A549 (cell line): ENCODE data around the gene LPIN3. TPM values are rescaled to one million over a fixed set of nuclear protein-coding genes. Genes with fewer than 3 reads are reported as not detected.

ENCODE experiments used
- ATAC-seq, 2 experiments: fragments of 200-7000 bp in 1 of 2; fragments of >200 bp in 1 of 2; cut with Nextera tagmentation in 1 of 2; cut with Tn5 transposase in 1 of 2; 3 replicates each; pipeline versions ENCODE4 v1.8.0 to v1.9.1; 2018 to 2020; ENCODE audit warnings: mild to moderate bottlenecking in 1 of 2, moderate library complexity in 1 of 2
- CTCF ChIA-PET: fragments of 300-600 bp; sonication (Branson Sonifier 250); formaldehyde crosslinking; extraction: SDS; loops from one replicate; lab custom pipeline; 2021; ENCODE audit warnings: antibody characterized with exemption, inconsistent platforms; lab: Yijun Ruan, JAX
- POLR2A ChIA-PET: fragments of 350-600 bp; formaldehyde crosslinking; extraction: SDS; loops from one replicate; lab custom pipeline; 2021; ENCODE audit warnings: antibody characterized with exemption, inconsistent platforms; lab: Yijun Ruan, JAX
- DNase-seq, 2 experiments: peaks; one replicate each; pipeline versions ENCODE4 v3.0.0 to v3.0.0-alpha.2; 2011 to 2016; ENCODE audit warnings: low read depth in 1 of 2, low spot score in 1 of 2
- FAIRE-seq: peaks from 2 replicates; lab custom pipeline; 2011; peaks lifted over from hg19 to GRCh38; lab: Jason Lieb, UNC
- H3K27ac ChIP-seq, 2 experiments: fragments of >200 bp; sonication (Bioruptor Twin); formaldehyde crosslinking; 3 replicates each; pipeline ENCODE4 v1.5.1; 2016 to 2017
- H3K4me1 ChIP-seq: fragments of >200 bp; sonication (Bioruptor Twin); formaldehyde crosslinking; 3 replicates; pipeline ENCODE4 v1.6.1; 2016
- H3K4me2 ChIP-seq: fragments of >200 bp; sonication (Bioruptor Twin); formaldehyde crosslinking; 3 replicates; pipeline ENCODE4 v1.6.1; 2016
- H3K4me3 ChIP-seq: fragments of >200 bp; sonication (Bioruptor Twin); formaldehyde crosslinking; 3 replicates; pipeline ENCODE4 v1.5.1; 2016
- H3K9me3 ChIP-seq: fragments of >200 bp; sonication (Bioruptor Twin); formaldehyde crosslinking; 3 replicates; pipeline ENCODE4 v1.6.1; 2016
- BCL3 ChIP-seq: fragments of >200 bp; sonication (Bioruptor Twin); formaldehyde crosslinking; IDR thresholded peaks from 3 replicates; pipeline ENCODE4 v1.6.1; 2016
- CHD4 ChIP-seq: fragments of 200-600 bp; sonication (generic); IDR thresholded peaks from 2 replicates; pipeline ENCODE4 v1.6.1; 2016; ENCODE audit warnings: antibody characterized with exemption, mild to moderate bottlenecking, borderline replicate concordance
- EP300 ChIP-seq, 2 experiments: fragments of >200 bp; sonication (Bioruptor Twin); formaldehyde crosslinking; IDR thresholded peaks; 2 replicates in 1 of 2; 3 replicates in 1 of 2; pipeline ENCODE4 v1.6.1; 2016 to 2017
- FOSB ChIP-seq: fragments of 250-450 bp; sonication (Bioruptor Pico); IDR thresholded peaks from 2 replicates; pipeline ENCODE4 v1.5.0; 2020; ENCODE audit warnings: mild to moderate bottlenecking, moderate library complexity
- FOSL2 ChIP-seq, 2 experiments: fragments of 450-650 bp in 1 of 2; fragments of >200 bp in 1 of 2; sonication (Bioruptor Twin) in 1 of 2; formaldehyde crosslinking; IDR thresholded peaks; 2 replicates each; pipeline versions ENCODE4 v1.5.0 to v1.6.1; 2016 to 2020; ENCODE audit warnings: mild to moderate bottlenecking in 1 of 2, moderate library complexity in 1 of 2
- FOXS1 ChIP-seq: fragments of 250-450 bp; sonication (Bioruptor Pico); IDR thresholded peaks from 2 replicates; pipeline ENCODE4 v1.5.0; 2020; ENCODE audit warnings: mild to moderate bottlenecking, moderate library complexity
- GATA3 ChIP-seq: IDR thresholded peaks from 2 replicates; pipeline ENCODE4 v1.6.1; 2012; ENCODE audit warnings: borderline replicate concordance
- HDAC2 ChIP-seq: fragments of 200-600 bp; sonication (generic); IDR thresholded peaks from 2 replicates; pipeline ENCODE4 v1.6.1; 2016
- HES2 ChIP-seq: fragments of >200 bp; sonication (Bioruptor Twin); formaldehyde crosslinking; IDR thresholded peaks from 2 replicates; pipeline ENCODE4 v1.6.1; 2016
- KDM5A ChIP-seq: fragments of 200-600 bp; sonication (generic); IDR thresholded peaks from 2 replicates; pipeline ENCODE4 v1.6.1; 2016; ENCODE audit warnings: antibody characterized with exemption, mild to moderate bottlenecking
- MAZ ChIP-seq: fragments of 150-350 bp; IDR thresholded peaks from 2 replicates; pipeline ENCODE4 v1.6.1; 2014; ENCODE audit warnings: antibody characterized with exemption, low read depth, low read length, borderline replicate concordance
- MYC ChIP-seq: IDR thresholded peaks from 2 replicates; pipeline ENCODE4 v1.6.1; 2012; ENCODE audit warnings: mild to moderate bottlenecking, inconsistent platforms, low read length, improper control_type of control experiment, borderline replicate concordance
- PHF8 ChIP-seq: fragments of 200-600 bp; sonication (generic); IDR thresholded peaks from 2 replicates; pipeline ENCODE4 v1.6.1; 2016; ENCODE audit warnings: low read depth, mild to moderate bottlenecking, antibody characterized with exemption, moderate library complexity, borderline replicate concordance
- RAD21 ChIP-seq, 2 experiments: fragments of >200 bp in 1 of 2; sonication (Bioruptor Twin) in 1 of 2; formaldehyde crosslinking in 1 of 2; IDR thresholded peaks in 1 of 2; conservative IDR thresholded peaks in 1 of 2; 2 replicates in 1 of 2; 3 replicates in 1 of 2; pipeline ENCODE4 v1.6.1; 2012 to 2018; ENCODE audit warnings: inconsistent platforms in 1 of 2
- RFX5 ChIP-seq: fragments of 450-650 bp; IDR thresholded peaks from 2 replicates; pipeline ENCODE4 v1.7.1; 2014; ENCODE audit warnings: antibody characterized with exemption, mild to moderate bottlenecking, moderate library complexity
- TFCP2L1 ChIP-seq: fragments of 250-450 bp; sonication (Bioruptor Pico); IDR thresholded peaks from 2 replicates; pipeline ENCODE4 v1.5.0; 2021; ENCODE audit warnings: mild to moderate bottlenecking
- USF2 ChIP-seq: fragments of 450-650 bp; IDR thresholded peaks from 2 replicates; pipeline ENCODE4 v1.6.1; 2014; ENCODE audit warnings: antibody characterized with exemption
- ZC3H11A ChIP-seq: fragments of 450-650 bp; IDR thresholded peaks from 2 replicates; pipeline ENCODE4 v1.6.1; 2014; ENCODE audit warnings: antibody characterized with exemption, mild to moderate bottlenecking
- ZFP36 ChIP-seq: fragments of 450-650 bp; IDR thresholded peaks from 2 replicates; pipeline ENCODE4 v1.6.1; 2014; ENCODE audit warnings: borderline replicate concordance; ENCODE audit not compliant: partially characterized antibody
- ZNF302 ChIP-seq: fragments of 250-450 bp; sonication (Bioruptor Pico); IDR thresholded peaks from 2 replicates; pipeline ENCODE4 v1.9.0; 2021; ENCODE audit warnings: inconsistent platforms, mild to moderate bottlenecking, moderate library complexity
- ZSCAN20 ChIP-seq: fragments of 250-450 bp; sonication (Bioruptor Pico); IDR thresholded peaks from 2 replicates; pipeline ENCODE4 v1.8.0; 2022; ENCODE audit warnings: mild to moderate bottlenecking, moderate library complexity
- WGBS: methylation state at CpG from one replicate; pipeline ENCODE4 v1.1.6; 2017; ENCODE audit errors: missing lambda C conversion rate; 5-methylcytosine and 5-hydroxymethylcytosine counted together
- polyA plus RNA-seq, 4 experiments: library from polyadenylated mRNA; depleted of rRNA in 3 of 4; stranded (reverse); fragments of >200 nt; fragmentation: RNase III in 1 of 4; extraction: RNeasy Plus Mini Kit Qiagen cat#74134 plus additional on column Dnase treatment in 1 of 4; gene quantifications; 2 replicates in 3 of 4; 3 replicates in 1 of 4; pipeline ENCODE4 v1.2.3, GENCODE V29; 2011 to 2017
- TF ChIP-seq, protein P1 (sequence below): IDR thresholded peaks from 2 replicates; pipeline ENCODE4 v1.6.1; 2012; ENCODE audit warnings: low read depth, borderline replicate concordance
- TF ChIP-seq, protein P2 (sequence below): IDR thresholded peaks from 2 replicates; pipeline ENCODE4 v1.6.1; 2012
- TF ChIP-seq, protein P3 (sequence below): IDR thresholded peaks from 2 replicates; pipeline ENCODE4 v1.6.1; 2012
- TF ChIP-seq, protein P4 (sequence below): fragments of 200-600 bp; sonication (generic); IDR thresholded peaks from 2 replicates; pipeline ENCODE4 v1.6.1; 2016; ENCODE audit warnings: antibody characterized with exemption, mild to moderate bottlenecking, moderate library complexity

The LPIN3 gene
- polyA plus RNA-seq, 2 of the 4 experiments (the other 2 are of a cell fraction) = 6.3 to 14.4 TPM

- no peak overlapping the region for H3K4me3 ChIP-seq
- no peak overlapping the region for H3K4me2 ChIP-seq
- no peaks in the 10 kb centered on the region for H3K9me3 ChIP-seq
- WGBS = 70% methylated on average over 9 of the region's 9 CpGs
- no peak for DNase-seq
- TF ChIP-seq HDAC2 (no peak), ZFP36 (no peak), EP300 (IDR thresholded peaks at IDR 0.05) (no peak), FOSB (CRISPR knock-in tag) (no peak), RFX5 (no peak), GATA3 (no peak), TFCP2L1 (CRISPR knock-in tag) (no peak), PHF8 (no peak), FOSL2 (IDR thresholded peaks at IDR 0.05) (no peak), FOSL2 (CRISPR knock-in tag; IDR thresholded peaks at IDR 0.05) (no peak)
- TF ChIP-seq, protein P1, sequence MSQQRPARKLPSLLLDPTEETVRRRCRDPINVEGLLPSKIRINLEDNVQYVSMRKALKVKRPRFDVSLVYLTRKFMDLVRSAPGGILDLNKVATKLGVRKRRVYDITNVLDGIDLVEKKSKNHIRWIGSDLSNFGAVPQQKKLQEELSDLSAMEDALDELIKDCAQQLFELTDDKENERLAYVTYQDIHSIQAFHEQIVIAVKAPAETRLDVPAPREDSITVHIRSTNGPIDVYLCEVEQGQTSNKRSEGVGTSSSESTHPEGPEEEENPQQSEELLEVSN = no peak
- CTCF ChIA-PET = interaction anchor here (1.0 to 1.9 kb wide), 3 partner anchors 11 to 38 kb away, joined by 3 to 6 read pairs (median 3); no protein-coding TSS in a partner anchor
- no peaks in the 10 kb centered on the region for H3K4me1 ChIP-seq
- no peak for FAIRE-seq
- H3K27ac ChIP-seq = no peak overlapping the region
- POLR2A ChIA-PET = no interaction called here
- ATAC-seq = no peak
Measured at GRCh38 chr20:41394931-41395666, 54.5 kb downstream of the LPIN3 start.

DNA sequence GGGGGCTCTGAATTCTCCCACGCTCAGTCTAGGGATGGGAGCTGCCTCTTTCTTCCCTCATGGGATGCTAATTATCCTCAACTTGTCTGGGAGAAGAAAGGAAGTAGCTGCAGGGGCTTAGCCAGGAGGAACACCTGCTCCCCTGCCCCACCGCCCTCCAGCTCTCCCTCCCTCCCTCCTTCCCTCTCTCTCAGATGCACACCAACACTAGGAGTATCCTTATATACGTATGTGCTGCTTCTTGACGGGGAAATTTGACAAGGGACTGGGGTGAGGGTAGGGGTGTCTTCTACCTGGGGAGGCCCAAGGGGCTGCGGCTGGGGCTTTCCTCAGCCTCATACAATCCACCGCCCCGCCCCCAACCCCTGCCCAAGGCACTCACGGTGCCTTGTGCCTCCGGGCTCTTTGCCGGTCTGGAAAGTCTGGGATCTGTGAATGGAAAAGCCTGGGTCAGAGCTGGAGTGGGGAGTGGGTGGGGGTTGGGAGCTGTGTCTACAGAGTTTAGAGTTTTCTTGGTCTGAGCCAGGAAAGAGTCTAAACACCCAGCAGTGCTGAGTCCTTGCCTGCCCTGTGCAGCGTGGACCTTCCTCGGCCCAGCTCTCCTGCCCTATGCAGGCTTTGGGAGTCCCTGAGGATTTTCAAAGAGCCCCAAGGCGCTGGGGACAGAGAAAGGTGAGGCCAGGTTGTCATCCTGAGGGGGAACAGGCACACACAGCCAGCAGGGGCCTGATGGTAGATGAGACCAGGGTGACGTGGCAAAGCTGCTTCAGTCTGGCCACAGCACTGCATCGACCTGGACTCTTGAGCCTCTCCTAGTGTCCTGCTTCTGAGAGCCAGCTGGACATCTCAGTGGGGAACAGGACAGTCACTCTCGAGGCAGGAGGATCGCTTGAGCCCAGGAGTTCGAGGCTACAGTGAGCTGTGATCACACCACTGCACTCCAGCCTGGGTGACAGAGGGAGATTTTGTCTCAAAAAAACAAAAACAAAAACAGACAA is 55.3 kb downstream of the LPIN3 start:
- no peak overlapping the region for H3K4me2 ChIP-seq
- FAIRE-seq = no peak
- peak; percentile 4 to 39; a peak in 3 of 6 replicates for ATAC-seq

More for the DNA sequence above, 55.3 kb downstream of the LPIN3 start:
- Histone ChIP-seq H3K9me3 (no peaks in the 10 kb centered on the region), H3K4me1 (no peaks in the 10 kb centered on the region), H3K4me3 (no peak overlapping the region), H3K27ac (no peak overlapping the region)
- 69% methylated on average over 10 of the region's 18 CpGs for WGBS
- TF ChIP-seq MAZ = no peak
- TF ChIP-seq FOXS1 (CRISPR knock-in tag) = no peak
- TF ChIP-seq ZSCAN20 (CRISPR knock-in tag) = no peak
- TF ChIP-seq MYC = no peak
- TF ChIP-seq HES2 = no peak
- no peak for TF ChIP-seq RAD21 (conservative IDR thresholded peaks at IDR 0.05 in 1 of 2, IDR thresholded peaks at IDR 0.05 in 1 of 2)
- TF ChIP-seq CHD4 = no peak
- no peak for TF ChIP-seq EP300 (IDR thresholded peaks at IDR 0.05)
- TF ChIP-seq, protein P2, sequence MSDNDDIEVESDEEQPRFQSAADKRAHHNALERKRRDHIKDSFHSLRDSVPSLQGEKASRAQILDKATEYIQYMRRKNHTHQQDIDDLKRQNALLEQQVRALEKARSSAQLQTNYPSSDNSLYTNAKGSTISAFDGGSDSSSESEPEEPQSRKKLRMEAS = no peak
- TF ChIP-seq ZC3H11A = no peak
- TF ChIP-seq BCL3 = no peak
- TF ChIP-seq, protein P3, sequence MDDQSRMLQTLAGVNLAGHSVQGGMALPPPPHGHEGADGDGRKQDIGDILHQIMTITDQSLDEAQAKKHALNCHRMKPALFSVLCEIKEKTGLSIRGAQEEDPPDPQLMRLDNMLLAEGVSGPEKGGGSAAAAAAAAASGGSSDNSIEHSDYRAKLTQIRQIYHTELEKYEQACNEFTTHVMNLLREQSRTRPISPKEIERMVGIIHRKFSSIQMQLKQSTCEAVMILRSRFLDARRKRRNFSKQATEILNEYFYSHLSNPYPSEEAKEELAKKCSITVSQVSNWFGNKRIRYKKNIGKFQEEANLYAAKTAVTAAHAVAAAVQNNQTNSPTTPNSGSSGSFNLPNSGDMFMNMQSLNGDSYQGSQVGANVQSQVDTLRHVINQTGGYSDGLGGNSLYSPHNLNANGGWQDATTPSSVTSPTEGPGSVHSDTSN = no peak
- no peak for TF ChIP-seq USF2
- TF ChIP-seq ZNF302 (CRISPR knock-in tag) = no peak
- no peak for TF ChIP-seq KDM5A
- TF ChIP-seq TFCP2L1 (CRISPR knock-in tag) = no peak
- TF ChIP-seq FOSL2 (IDR thresholded peaks at IDR 0.05) = no peak
- TF ChIP-seq FOSL2 (CRISPR knock-in tag; IDR thresholded peaks at IDR 0.05) = no peak
- TF ChIP-seq RFX5 = no peak
- TF ChIP-seq, protein P4, sequence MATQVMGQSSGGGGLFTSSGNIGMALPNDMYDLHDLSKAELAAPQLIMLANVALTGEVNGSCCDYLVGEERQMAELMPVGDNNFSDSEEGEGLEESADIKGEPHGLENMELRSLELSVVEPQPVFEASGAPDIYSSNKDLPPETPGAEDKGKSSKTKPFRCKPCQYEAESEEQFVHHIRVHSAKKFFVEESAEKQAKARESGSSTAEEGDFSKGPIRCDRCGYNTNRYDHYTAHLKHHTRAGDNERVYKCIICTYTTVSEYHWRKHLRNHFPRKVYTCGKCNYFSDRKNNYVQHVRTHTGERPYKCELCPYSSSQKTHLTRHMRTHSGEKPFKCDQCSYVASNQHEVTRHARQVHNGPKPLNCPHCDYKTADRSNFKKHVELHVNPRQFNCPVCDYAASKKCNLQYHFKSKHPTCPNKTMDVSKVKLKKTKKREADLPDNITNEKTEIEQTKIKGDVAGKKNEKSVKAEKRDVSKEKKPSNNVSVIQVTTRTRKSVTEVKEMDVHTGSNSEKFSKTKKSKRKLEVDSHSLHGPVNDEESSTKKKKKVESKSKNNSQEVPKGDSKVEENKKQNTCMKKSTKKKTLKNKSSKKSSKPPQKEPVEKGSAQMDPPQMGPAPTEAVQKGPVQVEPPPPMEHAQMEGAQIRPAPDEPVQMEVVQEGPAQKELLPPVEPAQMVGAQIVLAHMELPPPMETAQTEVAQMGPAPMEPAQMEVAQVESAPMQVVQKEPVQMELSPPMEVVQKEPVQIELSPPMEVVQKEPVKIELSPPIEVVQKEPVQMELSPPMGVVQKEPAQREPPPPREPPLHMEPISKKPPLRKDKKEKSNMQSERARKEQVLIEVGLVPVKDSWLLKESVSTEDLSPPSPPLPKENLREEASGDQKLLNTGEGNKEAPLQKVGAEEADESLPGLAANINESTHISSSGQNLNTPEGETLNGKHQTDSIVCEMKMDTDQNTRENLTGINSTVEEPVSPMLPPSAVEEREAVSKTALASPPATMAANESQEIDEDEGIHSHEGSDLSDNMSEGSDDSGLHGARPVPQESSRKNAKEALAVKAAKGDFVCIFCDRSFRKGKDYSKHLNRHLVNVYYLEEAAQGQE = no peak
- POLR2A ChIA-PET = no interaction called here
- CTCF ChIA-PET = interaction anchor here (1.3 to 1.9 kb wide), 2 partner anchors 10 to 15 kb away, joined by 3 to 6 read pairs; no protein-coding TSS in a partner anchor
- DNase-seq = no peak
